Right forelimb (tissue), 1 donor: ENCODE data around the gene RABAC1.
"Not testable (repeated sequence)": the region's sequence is repeated elsewhere in the genome, so short reads cannot be mapped to it uniquely, and the experiment has no call there.

Experiments
- DNase-seq: peaks from one replicate; pipeline ENCODE4 v3.0.0-alpha.2; 2018

Gene RABAC1

DNA sequence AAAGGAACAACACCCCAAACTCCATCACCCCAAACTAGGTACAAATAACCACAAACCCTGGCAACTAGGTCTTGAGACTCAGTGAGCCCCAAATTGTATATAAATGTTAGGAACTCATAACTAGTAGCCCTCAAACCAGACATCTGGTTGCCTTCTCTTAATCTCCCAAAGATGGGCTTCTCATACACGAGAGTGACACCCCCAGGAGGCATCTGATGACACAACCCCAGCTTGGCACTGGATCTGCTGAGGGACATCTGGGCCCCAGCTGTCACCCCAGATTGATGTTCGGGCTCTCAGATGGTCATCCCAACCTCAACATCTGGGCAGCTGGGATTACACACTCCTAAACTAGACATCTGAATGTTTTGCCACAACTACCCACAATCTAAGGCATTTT, 14.8 kb downstream of the RABAC1 start:
- DNase-seq, result no peak

- DNase-seq, result no peak
Measured at GRCh38 chr19:41941410-41942202, 17.5 kb downstream of the RABAC1 start.

GRCh38 chr19:41940731-41941409, 18.3 kb downstream of the RABAC1 start:
- no peak for DNase-seq

GRCh38 chr19:41939861-41940730, 19.0 kb downstream of the RABAC1 start:
- DNase-seq, result peak; percentile 75

DNA sequence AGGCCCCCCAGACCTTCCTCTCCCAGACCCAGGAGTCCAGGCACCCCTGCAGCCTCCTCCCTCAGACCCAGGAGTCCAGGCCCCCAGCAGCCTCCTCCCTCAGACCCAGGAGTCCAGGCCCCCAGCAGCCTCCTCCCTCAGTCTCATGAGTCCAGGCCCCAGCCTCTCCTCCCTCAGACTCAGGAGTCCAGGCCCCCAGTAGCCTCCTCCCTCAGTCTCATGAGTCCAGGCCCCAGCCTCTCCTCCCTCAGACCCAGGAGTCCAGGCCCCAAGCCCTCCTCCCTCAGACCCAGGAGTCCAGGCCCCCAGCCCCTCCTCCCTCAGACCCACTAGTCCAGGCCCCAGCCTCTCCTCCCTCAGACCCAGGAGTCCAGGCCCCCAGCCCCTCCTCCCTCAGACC, 19.9 kb downstream of the RABAC1 start:
- DNase-seq, result not testable (repeated sequence)

GRCh38 chr19:41937525-41938468, 21.3 kb downstream of the RABAC1 start:
- no peak for DNase-seq

GRCh38 chr19:41936961-41937360, 22.2 kb downstream of the RABAC1 start:
- no peak for DNase-seq

GRCh38 chr19:41936416-41936850, 22.7 kb downstream of the RABAC1 start:
- no peak for DNase-seq

GRCh38 chr19:41935760-41936415, 23.2 kb downstream of the RABAC1 start:
- no peak for DNase-seq

DNA sequence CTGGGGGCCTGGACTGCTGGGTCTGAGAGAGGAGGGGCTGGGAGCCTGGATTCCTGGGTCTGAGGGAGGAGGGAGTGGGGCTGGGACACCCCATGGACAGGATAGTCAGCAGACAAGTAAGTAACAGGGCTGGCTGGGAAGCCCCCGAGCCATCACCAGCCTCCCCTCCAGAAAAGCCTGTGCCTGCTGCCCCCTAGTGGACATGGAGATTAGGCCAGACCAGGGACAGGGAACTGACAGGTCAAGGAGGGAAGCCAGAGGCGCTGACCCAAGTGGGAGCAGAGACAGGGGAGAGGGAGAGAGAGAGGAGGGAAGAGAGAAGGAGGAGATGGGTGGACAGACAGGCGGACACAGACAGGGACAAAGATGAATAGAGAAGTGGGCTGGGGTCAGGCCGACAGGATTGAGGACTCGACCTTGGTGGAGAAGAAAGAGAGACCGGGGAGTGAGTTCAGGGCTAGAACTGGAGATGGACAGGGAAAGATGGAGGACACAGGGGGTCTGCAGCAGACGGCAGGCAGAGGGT, 24.2 kb downstream of the RABAC1 start:
- peak; percentile 78 for DNase-seq

DNA sequence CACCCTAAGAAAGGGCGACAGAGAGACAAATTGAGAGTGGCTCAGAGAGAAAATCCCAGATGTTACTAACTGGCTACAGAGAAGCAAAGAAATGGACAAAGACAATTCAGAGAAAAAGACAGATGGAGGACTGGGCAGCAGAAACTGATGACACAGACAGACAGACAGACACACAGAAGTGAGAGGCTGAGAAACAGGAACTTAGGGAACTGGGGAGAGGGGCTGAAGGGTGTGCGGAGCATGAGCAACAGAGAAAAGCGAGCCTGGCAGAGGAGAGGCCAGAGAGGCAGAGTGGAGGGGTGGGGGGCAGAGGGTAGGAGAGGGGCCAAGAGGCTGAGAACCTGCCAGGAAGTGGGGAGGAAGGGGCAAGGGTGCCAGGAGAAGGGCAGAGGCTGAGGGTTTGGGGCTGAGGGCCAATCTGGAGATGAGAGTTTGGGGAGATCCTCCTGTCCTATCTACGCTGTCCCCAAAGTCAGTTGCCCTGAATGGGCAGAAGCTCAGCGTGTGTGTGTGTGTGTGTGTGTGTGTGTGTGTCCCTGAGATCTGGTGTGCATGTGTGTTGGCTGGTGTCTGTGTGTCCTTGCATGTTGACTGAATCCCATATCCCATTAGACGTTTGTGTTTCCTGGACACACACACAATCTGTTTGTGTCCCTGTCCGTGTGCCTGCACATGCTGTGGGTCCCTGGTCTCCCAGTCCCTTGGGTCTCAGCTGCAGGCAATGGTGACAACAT, 25.3 kb downstream of the RABAC1 start:
- DNase-seq, result no peak

- no peak for DNase-seq
Measured at GRCh38 chr19:41932720-41933332, 26.3 kb downstream of the RABAC1 start.

GRCh38 chr19:41932259-41932719, 26.8 kb downstream of the RABAC1 start:
- no peak for DNase-seq

DNA sequence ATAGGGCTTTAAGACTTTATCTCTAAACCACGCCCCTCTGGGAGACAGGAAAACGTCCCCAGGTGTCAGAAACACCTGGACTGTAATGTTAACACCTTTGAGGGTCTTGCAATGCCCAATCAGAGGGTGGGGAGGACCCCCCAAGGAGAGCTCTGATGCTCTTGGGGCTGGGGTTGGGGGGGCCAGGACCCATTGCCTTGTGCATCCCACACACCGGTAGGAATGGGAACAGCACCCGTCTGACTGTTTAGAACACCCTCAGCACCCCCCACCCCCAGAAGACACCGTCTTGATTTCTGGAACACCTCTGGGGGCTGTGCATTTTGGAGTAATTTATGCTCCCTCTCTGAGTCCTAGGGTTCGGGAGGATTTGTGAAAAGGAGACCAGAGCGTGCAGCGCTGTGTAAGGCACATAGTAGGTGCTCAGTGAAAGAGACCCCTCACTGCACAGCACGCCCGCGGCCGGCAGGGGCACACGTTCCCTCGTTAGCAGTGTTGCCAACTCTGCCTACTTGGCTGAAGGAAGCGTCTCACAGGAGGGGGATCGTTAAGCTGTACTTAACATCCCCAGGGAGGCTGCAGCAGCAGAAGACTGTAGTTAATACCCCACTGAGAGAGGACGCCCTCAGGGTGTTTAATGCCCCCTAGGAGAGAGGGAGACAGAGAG, 28.1 kb downstream of the RABAC1 start:
- DNase-seq, result no peak

- no peak for DNase-seq
Measured at GRCh38 chr19:41930322-41930722, 28.8 kb downstream of the RABAC1 start.

DNA sequence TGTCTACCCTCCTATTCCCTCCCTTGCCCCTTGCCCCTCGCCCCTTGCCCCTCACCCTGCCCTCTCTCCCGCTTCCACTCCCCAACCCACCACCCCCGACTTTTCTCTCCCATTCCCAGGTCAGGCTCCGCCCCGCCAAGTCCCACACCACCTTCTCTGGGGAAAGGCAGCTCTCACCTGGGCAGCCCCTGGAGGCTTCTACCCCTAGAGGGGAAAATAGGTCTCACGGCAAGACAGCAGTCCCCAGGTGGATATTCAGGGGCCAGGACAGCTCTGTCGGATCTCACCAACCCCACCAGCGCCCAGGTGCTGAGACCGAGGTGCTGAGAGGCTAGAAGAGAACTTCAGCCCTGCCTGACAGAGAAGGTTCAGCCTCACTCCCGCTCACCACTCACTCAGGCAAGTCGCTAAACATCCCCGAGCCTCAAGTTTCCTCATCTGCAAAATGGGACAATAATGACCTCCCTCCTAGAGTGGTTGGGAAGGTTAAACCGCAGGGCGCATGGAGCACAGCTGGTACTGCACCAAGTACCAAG, 29.5 kb downstream of the RABAC1 start:
- DNase-seq, result no peak

GRCh38 chr19:41928754-41929535, 30.2 kb downstream of the RABAC1 start:
- DNase-seq, result no peak

DNA sequence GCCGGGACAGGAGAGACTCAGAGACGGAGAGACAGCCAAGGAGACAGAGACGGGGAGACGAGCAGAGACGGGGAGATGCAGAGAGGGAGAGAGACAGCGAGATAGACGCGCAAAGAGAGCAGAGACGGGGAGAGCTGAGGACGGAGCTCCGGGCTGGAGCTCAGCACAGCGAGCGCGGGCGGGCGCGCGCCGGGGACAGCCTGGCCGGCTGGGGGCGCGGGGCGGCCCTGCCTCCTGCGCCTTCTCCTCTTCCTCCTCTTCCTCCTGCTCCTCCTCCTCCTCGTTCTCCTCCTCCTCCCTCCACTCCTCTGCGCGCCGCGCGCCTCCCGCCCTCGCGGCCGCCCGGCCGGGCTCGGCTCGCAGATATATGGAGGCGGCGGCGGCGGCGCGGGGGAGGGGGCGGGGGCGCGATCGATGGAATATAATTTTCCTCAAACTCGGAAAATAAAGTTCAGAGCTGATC, 30.9 kb downstream of the RABAC1 start, which contains the start of gene ERFL:
TSS of gene ERFL (minus strand) at position 229 of the 463 bp plus-strand sequence. CDS start 15,530 bp downstream, outside the sequence.
- no peak for DNase-seq
